A549 (cell line): ENCODE data around the gene CNNM3.

Experiments
- EP300 ChIP-seq, 2 experiments: fragments of >200 bp; sonication (Bioruptor Twin); formaldehyde crosslinking; IDR thresholded peaks; 2 replicates in 1 of 2; 3 replicates in 1 of 2; pipeline ENCODE4 v1.6.1; 2016 to 2017
- ESRRA ChIP-seq: fragments of 150-350 bp; IDR thresholded peaks from 2 replicates; pipeline ENCODE4 v1.6.1; 2014; ENCODE audit warnings: mild to moderate bottlenecking, low read length, borderline replicate concordance
- NR3C1 ChIP-seq: fragments of >200 bp; sonication (Bioruptor Twin); formaldehyde crosslinking; IDR thresholded peaks from 3 replicates; pipeline ENCODE4 v1.6.1; 2017
- POLR2A ChIP-seq: IDR thresholded peaks from 2 replicates; pipeline ENCODE4 v1.6.1; 2012; ENCODE audit warnings: mild to moderate bottlenecking, low read length
- TF ChIP-seq, protein P1 (sequence below): fragments of 450-650 bp; IDR thresholded peaks from 2 replicates; pipeline ENCODE4 v1.6.1; 2014; ENCODE audit warnings: antibody characterized with exemption
- TF ChIP-seq, protein P2 (sequence below): fragments of >200 bp; sonication (Bioruptor Twin); formaldehyde crosslinking; IDR thresholded peaks from 3 replicates; pipeline ENCODE4 v1.5.1; 2016

DNA sequence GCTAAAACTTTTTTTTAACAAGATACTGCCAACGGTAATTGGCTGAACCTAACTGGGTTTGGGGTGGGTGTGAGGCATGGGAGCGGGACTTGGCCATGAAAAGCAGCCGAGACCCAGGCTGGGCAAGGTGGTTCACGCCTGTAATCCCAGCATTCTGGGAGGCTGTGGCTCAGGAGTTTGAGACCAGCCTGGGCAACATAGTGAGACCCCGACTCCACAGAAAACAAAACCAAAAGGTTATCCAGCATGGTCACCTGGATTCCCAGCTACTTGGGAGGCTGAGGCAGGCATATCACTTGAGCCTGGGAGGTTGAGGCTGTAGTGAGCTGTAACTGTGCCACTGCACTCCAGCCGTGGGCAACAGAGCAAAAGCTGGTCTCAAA is 64.8 kb downstream of the CNNM3 start:
- TF ChIP-seq, protein P1, sequence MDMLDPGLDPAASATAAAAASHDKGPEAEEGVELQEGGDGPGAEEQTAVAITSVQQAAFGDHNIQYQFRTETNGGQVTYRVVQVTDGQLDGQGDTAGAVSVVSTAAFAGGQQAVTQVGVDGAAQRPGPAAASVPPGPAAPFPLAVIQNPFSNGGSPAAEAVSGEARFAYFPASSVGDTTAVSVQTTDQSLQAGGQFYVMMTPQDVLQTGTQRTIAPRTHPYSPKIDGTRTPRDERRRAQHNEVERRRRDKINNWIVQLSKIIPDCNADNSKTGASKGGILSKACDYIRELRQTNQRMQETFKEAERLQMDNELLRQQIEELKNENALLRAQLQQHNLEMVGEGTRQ = no peak
- TF ChIP-seq ESRRA (no peak), EP300 (IDR thresholded peaks at IDR 0.05) (no peak), NR3C1 (no peak), POLR2A (no peak)
- TF ChIP-seq, protein P2, sequence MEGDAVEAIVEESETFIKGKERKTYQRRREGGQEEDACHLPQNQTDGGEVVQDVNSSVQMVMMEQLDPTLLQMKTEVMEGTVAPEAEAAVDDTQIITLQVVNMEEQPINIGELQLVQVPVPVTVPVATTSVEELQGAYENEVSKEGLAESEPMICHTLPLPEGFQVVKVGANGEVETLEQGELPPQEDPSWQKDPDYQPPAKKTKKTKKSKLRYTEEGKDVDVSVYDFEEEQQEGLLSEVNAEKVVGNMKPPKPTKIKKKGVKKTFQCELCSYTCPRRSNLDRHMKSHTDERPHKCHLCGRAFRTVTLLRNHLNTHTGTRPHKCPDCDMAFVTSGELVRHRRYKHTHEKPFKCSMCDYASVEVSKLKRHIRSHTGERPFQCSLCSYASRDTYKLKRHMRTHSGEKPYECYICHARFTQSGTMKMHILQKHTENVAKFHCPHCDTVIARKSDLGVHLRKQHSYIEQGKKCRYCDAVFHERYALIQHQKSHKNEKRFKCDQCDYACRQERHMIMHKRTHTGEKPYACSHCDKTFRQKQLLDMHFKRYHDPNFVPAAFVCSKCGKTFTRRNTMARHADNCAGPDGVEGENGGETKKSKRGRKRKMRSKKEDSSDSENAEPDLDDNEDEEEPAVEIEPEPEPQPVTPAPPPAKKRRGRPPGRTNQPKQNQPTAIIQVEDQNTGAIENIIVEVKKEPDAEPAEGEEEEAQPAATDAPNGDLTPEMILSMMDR = no peak
